Naive B cell (primary cell): ENCODE measurements around the gene ECM2. TPM values are rescaled to one million over a fixed set of nuclear protein-coding genes. Genes with fewer than 3 reads are reported as not detected.

Experiments
- ATAC-seq, 2 donors: fragments of 150-1000 bp; cut with Tn5 transposase; 2 replicates each; pipeline ENCODE4 v1.10.0; 2021; ENCODE audit warnings: low read depth in 2 of 2, mild to moderate bottlenecking in 2 of 2, moderate library complexity in 2 of 2
- DNase-seq: peaks from one replicate; pipeline ENCODE4 v3.0.0; 2022
- H3K27ac Mint-ChIP-seq, 6 donors: one replicate each; pipeline ENCODE4 v1.8.0; 2020 to 2022; ENCODE audit warnings: mild to moderate bottlenecking in 6 of 6, mixed read lengths in 6 of 6, moderate library complexity in 5 of 6, inconsistent platforms in 2 of 6
- H3K27me3 Mint-ChIP-seq, 3 donors: one replicate each; pipeline ENCODE4 v1.8.0; 2021 to 2022; ENCODE audit warnings: mixed read lengths in 3 of 3, mild to moderate bottlenecking in 1 of 3
- H3K36me3 Mint-ChIP-seq, 2 donors: one replicate each; pipeline ENCODE4 v1.8.0; 2020 to 2022; ENCODE audit warnings: mixed read lengths in 2 of 2, inconsistent platforms in 1 of 2, mild to moderate bottlenecking in 1 of 2
- H3K4me1 Mint-ChIP-seq, 3 donors: one replicate each; pipeline ENCODE4 v1.8.0; 2020 to 2022; ENCODE audit warnings: mixed read lengths in 3 of 3, inconsistent platforms in 1 of 3, mild to moderate bottlenecking in 1 of 3, moderate library complexity in 1 of 3
- H3K4me3 Mint-ChIP-seq, 8 donors: one replicate each; pipeline ENCODE4 v1.8.0; 2020 to 2022; ENCODE audit warnings: mild to moderate bottlenecking in 8 of 8, mixed read lengths in 8 of 8, moderate library complexity in 8 of 8, inconsistent platforms in 2 of 8
- H3K9me3 Mint-ChIP-seq, 7 donors: one replicate each; pipeline ENCODE4 v1.8.0; 2020 to 2022; ENCODE audit warnings: mixed read lengths in 7 of 7, mild to moderate bottlenecking in 5 of 7, inconsistent platforms in 2 of 7, moderate library complexity in 1 of 7
- polyA plus RNA-seq, 6 donors: library from polyadenylated mRNA; unstranded; fragments of 300-500 nt; fragmentation: Illumina TruSeq; gene quantifications; one replicate each; pipeline ENCODE4 v1.2.3, GENCODE V29; 2021; ENCODE audit warnings: low read depth in 6 of 6

The ECM2 gene
- polyA plus RNA-seq, 6 donors from 2014 or later = 0.09 TPM; not detected in 5

DNA sequence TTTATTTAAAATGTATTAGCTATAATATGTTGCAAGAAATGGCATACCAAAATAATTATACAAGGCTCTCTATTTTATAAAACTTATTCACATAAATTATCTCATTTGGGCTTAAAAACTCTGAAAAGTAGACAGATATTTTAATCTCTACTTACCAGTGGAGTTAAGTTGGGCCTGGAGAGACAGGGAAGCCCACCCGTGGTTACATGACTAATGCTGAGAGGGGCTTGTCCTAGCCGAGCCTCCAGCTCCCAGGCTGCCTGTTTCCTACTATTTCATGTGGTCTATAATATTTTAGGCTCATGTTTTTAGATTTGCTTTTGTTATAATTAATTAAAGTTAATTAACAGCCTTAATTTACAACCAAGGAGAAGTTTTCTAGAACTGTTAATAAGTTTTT is 32.6 kb downstream of the ECM2 start:
- Mint-ChIP-seq H3K27me3 (no peaks in the 10 kb centered on the region), H3K36me3 (no peaks in the 10 kb centered on the region), H3K4me3 (no peak overlapping the region), H3K27ac (no peak overlapping the region), H3K9me3 (no peaks in the 10 kb centered on the region), H3K4me1 (peaks cover 0 to 3% (median 0%) of the 10 kb centered on the region in 3 donors)
- DNase-seq (no peak), ATAC-seq (no peak)

DNA sequence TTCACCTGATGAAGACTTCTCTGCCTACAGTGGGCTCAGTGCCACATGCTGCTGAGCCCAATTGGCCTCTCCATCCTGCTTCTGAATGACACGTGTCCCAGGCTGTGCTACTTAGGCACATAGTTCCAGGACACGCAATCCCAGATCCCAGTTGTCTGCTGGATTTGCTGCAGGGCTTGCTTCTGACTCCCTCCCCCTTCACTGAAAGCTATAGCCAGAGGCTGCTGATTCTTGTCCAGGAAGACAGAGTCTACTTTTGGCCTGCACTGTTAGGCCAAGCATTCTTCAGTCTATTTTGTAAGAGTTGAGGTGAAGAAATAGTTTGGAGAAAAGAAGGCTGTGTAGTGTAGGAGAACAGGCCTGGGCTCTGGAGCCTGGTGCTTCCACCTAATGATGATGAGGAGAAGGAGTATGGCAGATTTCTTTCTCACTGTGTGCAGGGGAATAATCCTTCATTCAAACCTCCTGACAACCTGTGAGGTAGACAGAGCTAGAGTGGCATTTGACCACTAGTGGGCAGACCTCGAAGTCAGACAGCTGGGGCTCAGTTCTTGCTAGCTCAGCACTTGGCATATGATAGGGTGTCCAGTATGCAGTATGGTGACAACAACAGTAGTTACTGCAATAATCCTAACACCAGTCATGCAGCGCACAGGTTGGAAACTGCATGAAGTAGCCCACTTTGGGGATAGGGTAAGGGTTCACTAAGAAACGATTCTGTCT is 34.0 kb downstream of the ECM2 start:
- Mint-ChIP-seq H3K27me3 (no peaks in the 10 kb centered on the region), H3K4me3 (no peak overlapping the region), H3K9me3 (no peaks in the 10 kb centered on the region), H3K4me1 (no peaks in the 10 kb centered on the region), H3K27ac (no peak overlapping the region), H3K36me3 (no peaks in the 10 kb centered on the region)
- ATAC-seq (no peak), DNase-seq (no peak)

DNA sequence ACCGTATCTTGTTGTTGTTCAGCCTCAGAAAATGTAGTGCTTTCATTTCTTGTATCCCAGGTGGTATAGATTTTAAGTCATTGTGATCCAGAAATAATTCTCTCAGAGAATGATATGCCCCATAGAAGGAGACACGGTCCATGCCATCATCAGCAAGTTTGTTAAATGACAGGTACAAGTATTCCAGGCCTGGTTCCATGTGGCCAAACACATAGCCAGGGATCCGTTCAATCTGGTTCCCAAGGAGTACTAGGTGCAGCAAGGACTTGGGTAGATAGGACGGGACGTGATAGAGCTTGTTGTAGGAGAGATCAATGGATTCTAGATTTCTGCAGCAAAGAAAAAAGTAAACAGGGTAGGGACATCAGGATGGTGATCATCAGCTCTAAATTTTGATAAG is 35.1 kb downstream of the ECM2 start:
- no peak overlapping the region for H3K27ac Mint-ChIP-seq
- H3K9me3 Mint-ChIP-seq = no peaks in the 10 kb centered on the region
- ATAC-seq (no peak), DNase-seq (no peak)
- no peaks in the 10 kb centered on the region for H3K4me1 Mint-ChIP-seq
- H3K27me3 Mint-ChIP-seq = no peaks in the 10 kb centered on the region
- no peaks in the 10 kb centered on the region for H3K36me3 Mint-ChIP-seq
- no peak overlapping the region for H3K4me3 Mint-ChIP-seq

DNA sequence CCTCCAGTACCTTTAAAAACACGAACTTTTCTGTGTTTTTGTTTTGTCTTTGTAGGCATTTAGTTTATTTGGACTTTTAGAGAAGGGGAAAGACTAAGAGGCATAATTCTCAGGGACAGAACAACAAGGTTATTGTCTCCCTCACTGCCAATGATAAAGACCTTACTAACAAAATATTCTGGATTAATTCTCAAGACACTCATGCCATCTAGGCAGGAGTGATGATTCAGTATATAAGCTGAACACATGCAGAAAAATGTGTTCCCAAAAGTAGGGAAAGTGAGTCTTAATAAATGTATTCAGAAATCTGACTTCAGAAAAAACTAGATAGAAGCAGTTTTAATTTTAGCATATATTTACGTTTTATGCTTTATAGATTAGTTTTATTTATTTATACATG is 36.1 kb downstream of the ECM2 start:
- H3K36me3 Mint-ChIP-seq = no peaks in the 10 kb centered on the region
- no peaks in the 10 kb centered on the region for H3K4me1 Mint-ChIP-seq
- DNase-seq (no peak), ATAC-seq (no peak)
- H3K9me3 Mint-ChIP-seq = no peaks in the 10 kb centered on the region
- no peak overlapping the region for H3K4me3 Mint-ChIP-seq
- H3K27ac Mint-ChIP-seq = no peak overlapping the region
- H3K27me3 Mint-ChIP-seq = no peaks in the 10 kb centered on the region

DNA sequence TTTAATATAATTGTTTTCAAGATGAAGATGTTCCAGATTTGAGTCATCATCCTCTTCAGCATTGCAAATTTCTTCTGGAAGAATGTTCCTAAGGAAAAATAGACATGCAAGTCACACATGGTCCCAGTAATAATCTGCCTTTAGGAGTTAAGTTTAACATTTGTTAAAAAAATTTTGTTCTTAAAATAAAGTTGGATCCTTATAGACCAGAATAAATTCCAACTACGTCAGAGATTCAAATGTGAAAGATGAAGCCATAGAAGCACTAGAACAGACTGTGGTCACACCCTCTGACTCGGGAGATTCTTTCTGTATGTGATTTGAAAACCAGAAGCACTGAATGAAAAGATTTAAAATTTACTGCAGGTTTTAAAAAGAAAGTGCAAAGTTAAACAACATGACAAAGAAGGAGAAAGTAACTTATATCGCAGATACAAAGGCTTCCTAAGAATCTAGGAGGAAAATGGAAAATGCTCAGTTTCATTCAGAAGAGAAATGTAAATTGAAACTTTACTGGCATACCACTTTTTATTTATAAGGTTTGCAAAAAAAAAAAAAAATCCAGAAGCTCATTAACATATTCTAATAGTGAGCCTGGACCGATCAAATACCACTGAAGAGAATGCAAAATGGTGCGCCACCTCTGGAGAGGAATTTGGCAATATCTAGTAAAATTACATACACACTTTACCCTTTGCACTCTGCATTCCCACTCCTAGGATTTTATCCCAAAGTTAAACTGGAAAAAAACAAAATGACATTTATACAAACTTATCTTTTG is 39.2 kb downstream of the ECM2 start:
- no peak for ATAC-seq
- Mint-ChIP-seq H3K27ac (no peak overlapping the region), H3K36me3 (no peaks in the 10 kb centered on the region), H3K4me1 (no peaks in the 10 kb centered on the region), H3K27me3 (no peaks in the 10 kb centered on the region), H3K9me3 (no peaks in the 10 kb centered on the region), H3K4me3 (no peak overlapping the region)
- no peak for DNase-seq

DNA sequence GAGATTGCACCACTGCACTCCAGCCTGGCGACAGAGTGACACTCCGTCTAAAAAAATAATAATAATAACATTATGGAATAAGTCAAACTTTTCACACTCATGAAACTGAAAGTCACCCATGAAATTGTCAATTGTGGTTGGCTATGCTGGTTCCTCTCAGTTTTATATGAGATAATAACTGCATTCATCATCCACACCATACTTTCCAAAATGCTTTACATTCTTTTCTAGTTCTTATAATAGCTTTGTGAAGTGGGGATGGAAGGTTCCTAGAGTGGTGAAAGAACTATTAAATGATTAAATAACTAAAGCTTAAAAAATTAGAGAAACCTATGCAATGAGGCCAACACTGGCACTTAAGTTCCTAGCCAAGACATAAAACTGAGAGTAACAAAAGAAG is 40.9 kb downstream of the ECM2 start:
- no peaks in the 10 kb centered on the region for H3K9me3 Mint-ChIP-seq
- H3K27me3 Mint-ChIP-seq = no peaks in the 10 kb centered on the region

DNA sequence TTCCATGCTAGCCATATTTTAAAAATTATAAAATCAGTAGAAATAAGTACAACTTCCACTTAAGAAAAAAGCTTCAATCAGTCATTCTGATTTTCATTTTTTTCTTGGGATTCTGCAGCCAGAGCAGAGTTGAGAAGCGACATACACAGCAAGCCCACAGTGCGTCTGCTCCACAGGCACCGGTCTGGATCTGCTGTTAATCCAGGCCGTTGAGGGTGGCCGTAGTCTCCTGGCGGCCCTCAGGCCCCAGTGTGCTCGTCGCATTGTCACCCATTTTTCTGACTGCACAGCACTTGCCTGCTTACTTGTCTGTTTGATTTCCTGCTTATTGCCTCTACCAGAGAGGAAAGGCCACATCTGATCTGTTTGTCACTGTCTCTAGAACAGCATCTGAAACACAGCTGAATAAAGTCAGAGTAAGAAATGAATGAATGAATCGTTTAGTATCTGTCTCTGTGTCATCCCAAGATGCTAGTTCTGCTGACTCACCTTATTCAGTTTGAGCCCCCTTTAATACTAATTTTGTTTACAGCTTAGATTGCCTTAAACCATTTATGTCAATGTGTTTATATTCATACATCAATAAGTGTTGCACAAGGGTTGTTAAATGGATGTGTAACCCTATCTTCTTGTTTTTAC is 41.9 kb downstream of the ECM2 start:
- Mint-ChIP-seq H3K36me3 (no peaks in the 10 kb centered on the region), H3K4me3 (no peak overlapping the region), H3K27me3 (no peaks in the 10 kb centered on the region), H3K9me3 (no peaks in the 10 kb centered on the region), H3K4me1 (no peaks in the 10 kb centered on the region), H3K27ac (no peak overlapping the region)
- ATAC-seq (no peak), DNase-seq (no peak)

More for the DNA sequence above, 40.9 kb downstream of the ECM2 start:
- no peak for ATAC-seq
- no peak overlapping the region for H3K27ac Mint-ChIP-seq
- H3K4me3 Mint-ChIP-seq = no peak overlapping the region
- no peak for DNase-seq
- H3K36me3 Mint-ChIP-seq = no peaks in the 10 kb centered on the region
- no peaks in the 10 kb centered on the region for H3K4me1 Mint-ChIP-seq

DNA sequence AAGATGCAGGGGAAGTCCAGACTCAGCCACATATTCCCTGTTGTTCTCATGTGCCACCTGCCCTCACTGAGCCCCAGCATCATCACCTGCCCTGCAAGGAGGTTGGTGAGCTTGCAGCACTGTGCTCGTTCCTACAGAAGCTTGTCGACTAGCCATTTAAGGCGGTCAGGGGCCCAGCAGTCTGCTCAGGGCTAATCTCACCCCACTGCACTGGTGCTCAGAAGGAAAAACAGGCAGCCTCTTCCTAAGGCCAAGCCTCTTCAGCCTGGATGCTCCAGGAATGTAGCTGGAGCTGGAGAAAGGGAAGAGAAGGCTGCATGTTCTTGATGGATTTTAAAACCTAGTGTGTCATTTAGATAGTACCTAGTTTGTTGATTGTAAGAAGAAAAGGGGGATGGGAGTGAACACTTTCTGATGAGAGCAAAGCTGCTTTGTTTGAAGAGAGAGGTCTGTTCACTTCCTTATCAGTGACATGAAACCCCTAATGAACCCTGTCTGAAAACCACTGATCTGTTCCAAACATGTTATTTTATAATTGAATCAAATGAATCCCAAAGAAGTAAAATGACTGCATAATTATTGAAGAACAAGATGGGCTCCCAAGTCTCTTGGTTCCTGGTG is 42.9 kb downstream of the ECM2 start:
- Mint-ChIP-seq H3K4me3 (no peak overlapping the region), H3K9me3 (no peaks in the 10 kb centered on the region), H3K36me3 (no peaks in the 10 kb centered on the region), H3K27ac (no peak overlapping the region), H3K27me3 (no peaks in the 10 kb centered on the region), H3K4me1 (no peaks in the 10 kb centered on the region)
- DNase-seq (no peak), ATAC-seq (no peak)

DNA sequence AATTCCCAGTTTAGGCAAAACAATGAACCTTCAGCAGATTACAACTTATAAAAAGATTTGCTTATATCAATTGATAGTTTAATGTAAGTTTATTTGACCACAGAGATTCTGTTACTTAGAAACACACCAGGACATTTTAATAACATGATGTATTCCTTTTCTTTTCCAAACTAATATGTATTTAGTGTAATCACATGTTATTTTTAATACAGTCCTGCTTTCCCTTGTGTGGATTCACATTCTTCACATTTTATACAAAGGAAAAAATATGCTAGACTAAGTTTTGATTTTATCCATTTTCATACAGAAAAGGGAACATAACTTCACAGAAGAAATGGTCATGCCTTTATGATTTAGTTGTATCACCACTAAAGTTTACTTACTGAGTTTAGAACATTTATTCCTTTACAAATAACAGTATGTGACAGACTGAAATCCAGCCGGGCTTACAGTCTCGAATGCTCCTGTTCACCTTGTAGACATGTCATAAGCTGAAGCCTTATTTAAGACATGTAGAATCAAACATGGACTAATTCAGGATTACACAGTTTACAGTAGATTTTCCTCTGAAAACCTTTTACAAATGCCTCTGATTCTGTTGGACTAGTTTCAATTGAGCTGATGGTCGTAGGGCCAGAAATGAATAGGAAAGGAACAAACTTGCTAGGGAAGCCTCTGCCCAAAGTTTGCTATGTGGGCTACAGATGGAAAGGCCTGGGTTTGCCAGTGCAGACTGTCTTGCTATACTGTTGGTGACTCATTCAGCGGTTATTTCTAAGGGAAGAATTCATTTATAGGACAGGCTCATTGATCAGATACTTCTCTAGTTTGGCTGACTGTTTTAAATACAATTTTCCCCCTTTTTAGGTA is 46.9 kb downstream of the ECM2 start:
- Mint-ChIP-seq H3K9me3 (no peaks in the 10 kb centered on the region), H3K4me3 (no peak overlapping the region), H3K36me3 (no peaks in the 10 kb centered on the region), H3K27me3 (no peaks in the 10 kb centered on the region), H3K27ac (no peak overlapping the region), H3K4me1 (no peaks in the 10 kb centered on the region)
- no peak for DNase-seq
- no peak for ATAC-seq

DNA sequence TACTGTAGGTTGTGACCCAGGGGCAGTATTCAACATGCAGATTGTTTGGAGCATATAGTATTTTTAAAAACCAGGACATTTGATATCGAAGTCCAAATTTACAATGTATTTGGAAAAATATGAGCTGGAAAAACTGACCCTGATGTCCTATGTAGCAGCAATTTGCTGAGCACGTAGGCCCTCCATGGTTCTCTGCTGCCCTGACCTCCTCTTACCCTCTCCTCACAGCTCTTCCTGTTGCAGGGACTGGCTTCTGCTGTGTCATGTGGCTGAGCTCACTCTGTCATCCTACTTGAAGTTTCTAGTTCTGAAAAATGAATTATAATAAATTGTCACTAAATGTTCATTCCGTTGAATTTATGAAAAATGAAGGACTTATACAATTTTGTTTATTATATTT is 49.4 kb downstream of the ECM2 start:
- Mint-ChIP-seq H3K27ac (peak overlapping the region in 1 of 6 donors; percentile 42), H3K27me3 (no peaks in the 10 kb centered on the region), H3K9me3 (no peaks in the 10 kb centered on the region), H3K4me3 (no peak overlapping the region), H3K36me3 (no peaks in the 10 kb centered on the region), H3K4me1 (no peaks in the 10 kb centered on the region)
- DNase-seq (no peak), ATAC-seq (no peak)

DNA sequence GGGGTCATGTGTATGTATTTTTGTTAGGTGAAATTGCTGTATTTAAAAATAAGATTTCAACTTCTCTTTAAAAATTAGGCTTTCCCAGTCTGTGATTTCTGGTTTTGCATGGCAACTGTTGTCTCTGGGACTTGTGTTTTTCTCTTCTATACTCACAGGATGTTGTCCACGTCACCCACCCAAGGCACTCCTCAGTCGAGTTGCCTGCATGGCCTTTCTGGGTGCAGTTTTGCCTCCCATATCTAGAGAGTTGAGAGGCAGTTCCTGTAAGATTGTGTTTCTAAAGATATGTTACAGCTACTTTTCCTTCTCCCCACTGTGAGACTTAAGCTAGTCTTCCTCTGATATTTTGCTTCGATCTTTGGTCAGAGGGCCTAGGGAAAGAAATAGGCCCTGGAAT is 51.2 kb downstream of the ECM2 start:
- Mint-ChIP-seq H3K27ac (no peak overlapping the region), H3K4me3 (no peak overlapping the region), H3K36me3 (no peaks in the 10 kb centered on the region), H3K9me3 (no peaks in the 10 kb centered on the region), H3K4me1 (no peaks in the 10 kb centered on the region), H3K27me3 (no peaks in the 10 kb centered on the region)
- DNase-seq (no peak), ATAC-seq (no peak)

DNA sequence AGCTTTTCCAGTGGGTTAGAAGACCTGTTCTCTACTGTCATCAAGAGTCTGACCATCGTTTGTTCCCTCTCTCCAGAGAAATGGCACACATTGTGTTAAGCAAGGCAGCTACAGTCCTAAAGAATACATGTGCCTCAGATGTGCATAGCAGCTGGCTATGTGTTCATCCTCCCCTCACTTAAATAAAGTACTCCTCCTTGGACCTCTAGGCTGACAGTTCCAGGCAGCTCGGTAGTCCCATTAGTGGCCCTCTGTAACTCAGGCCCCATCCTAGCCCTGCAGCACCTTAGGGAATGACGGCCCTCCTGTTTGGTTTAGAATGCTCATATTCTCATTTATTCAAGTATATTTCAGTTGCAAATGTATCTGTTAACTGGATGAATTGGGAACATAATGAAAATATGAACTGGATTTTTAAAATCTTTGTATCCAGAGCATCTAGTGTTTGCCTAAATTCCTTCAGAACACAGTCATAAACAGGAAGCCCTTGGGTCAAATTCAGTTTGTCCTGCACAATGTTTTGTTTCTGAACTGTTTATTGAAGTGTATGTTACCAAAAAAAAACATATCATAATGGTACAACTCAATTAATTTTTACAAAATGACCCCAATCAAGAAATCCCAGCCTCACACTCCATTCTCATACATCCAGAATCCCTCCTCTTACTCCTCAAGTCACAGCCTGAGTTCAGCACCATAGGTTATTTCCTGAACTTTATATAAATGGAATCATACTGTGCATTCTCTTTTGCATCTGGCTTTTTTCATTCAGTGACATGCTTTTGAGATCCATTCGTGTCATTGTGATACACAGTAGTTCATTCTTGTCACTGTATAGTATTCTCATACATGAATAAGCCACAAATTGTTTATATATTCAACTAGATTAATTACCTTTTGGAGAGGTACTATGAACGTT is 51.9 kb downstream of the ECM2 start:
- Mint-ChIP-seq H3K4me1 (no peaks in the 10 kb centered on the region), H3K36me3 (no peaks in the 10 kb centered on the region), H3K27ac (no peak overlapping the region), H3K4me3 (no peak overlapping the region), H3K27me3 (no peaks in the 10 kb centered on the region), H3K9me3 (no peaks in the 10 kb centered on the region)
- DNase-seq (no peak), ATAC-seq (no peak)
